ENCODE data around the gene CLCN1.

Gene CLCN1

DNA sequence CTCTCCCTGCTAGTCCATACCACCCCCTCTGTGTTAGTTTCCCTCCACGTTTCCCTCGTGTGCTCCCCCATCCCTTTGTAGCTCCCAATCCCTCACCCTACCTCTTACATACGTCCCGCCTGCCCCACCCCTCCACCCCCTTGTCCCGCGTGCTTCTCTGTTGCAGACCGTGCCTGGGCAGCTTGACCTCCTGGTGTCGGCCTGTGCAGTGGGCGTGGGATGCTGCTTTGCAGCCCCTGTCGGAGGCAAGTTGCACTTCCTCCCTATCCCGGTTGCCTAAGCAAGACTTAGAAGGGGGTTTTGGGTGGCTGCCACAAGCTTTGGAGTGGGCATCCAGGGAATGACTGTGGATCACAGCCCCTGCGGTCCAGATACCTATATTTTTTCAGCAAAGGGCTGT, 7.7 kb downstream of the CLCN1 start:
- no peak for DNase-seq (ENCODE audit: low read depth in 2 of 2)
- TF ChIP-seq, protein P1, sequence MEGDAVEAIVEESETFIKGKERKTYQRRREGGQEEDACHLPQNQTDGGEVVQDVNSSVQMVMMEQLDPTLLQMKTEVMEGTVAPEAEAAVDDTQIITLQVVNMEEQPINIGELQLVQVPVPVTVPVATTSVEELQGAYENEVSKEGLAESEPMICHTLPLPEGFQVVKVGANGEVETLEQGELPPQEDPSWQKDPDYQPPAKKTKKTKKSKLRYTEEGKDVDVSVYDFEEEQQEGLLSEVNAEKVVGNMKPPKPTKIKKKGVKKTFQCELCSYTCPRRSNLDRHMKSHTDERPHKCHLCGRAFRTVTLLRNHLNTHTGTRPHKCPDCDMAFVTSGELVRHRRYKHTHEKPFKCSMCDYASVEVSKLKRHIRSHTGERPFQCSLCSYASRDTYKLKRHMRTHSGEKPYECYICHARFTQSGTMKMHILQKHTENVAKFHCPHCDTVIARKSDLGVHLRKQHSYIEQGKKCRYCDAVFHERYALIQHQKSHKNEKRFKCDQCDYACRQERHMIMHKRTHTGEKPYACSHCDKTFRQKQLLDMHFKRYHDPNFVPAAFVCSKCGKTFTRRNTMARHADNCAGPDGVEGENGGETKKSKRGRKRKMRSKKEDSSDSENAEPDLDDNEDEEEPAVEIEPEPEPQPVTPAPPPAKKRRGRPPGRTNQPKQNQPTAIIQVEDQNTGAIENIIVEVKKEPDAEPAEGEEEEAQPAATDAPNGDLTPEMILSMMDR (IDR thresholded peaks at IDR 0.05; ENCODE audit: low read depth, low read length) = no peak

DNA sequence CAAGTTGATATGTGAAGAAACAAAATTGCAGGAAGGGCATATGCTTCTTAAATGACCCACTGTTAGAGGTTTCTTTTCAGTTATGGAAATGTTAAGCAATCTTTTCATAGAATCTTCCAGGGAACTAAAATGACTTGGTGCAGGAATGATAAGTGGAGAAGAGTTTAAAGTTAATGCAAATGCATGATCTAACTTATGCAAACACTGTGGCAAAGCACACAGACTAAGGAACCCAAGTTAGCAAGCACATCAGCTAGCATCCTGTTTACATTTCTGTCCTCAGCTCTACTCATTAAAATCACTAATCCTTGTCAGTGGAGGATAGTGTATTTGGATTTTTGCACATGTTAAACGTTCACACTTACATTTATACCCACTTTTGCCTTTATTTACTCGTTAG, 9.3 kb downstream of the CLCN1 start:
- no peak overlapping the region for H3K4me3 ChIP-seq (replicated peaks in 1 of 2; ENCODE audit: low read depth in 2 of 2, low read length in 2 of 2)
- no peak for DNase-seq (ENCODE audit: low read depth in 2 of 2)
- TF ChIP-seq, protein P1 (IDR thresholded peaks at IDR 0.05; ENCODE audit: low read depth, low read length) = no peak

More for the DNA sequence above, 7.7 kb downstream of the CLCN1 start:
- H3K4me3 ChIP-seq (replicated peaks in 1 of 2; ENCODE audit: low read depth in 2 of 2, low read length in 2 of 2) = no peak overlapping the region

DNA sequence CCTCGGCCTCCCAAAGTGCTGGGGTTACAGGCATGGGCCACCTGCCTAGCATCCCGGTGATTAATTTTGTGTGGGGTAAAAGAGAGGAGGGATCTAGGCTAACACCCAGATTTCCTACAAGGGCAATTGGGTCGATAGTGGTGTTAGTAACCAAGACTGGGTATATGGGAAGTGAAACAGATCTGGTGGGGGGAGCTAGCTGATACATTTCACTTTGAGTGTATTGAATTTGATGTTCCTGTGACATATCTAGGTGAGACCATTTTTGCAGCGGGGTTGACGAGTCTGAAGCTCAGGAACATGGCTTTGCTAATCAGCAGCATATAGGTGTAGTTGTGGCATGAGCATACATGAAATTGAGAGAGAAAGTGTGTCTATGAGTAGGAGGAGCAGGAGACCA, 12.0 kb downstream of the CLCN1 start:
- no peak for DNase-seq (ENCODE audit: low read depth in 2 of 2)
- TF ChIP-seq, protein P1 (IDR thresholded peaks at IDR 0.05; ENCODE audit: low read depth, low read length) = no peak
- no peak overlapping the region for H3K4me3 ChIP-seq (replicated peaks in 1 of 2; ENCODE audit: low read depth in 2 of 2, low read length in 2 of 2)

DNA sequence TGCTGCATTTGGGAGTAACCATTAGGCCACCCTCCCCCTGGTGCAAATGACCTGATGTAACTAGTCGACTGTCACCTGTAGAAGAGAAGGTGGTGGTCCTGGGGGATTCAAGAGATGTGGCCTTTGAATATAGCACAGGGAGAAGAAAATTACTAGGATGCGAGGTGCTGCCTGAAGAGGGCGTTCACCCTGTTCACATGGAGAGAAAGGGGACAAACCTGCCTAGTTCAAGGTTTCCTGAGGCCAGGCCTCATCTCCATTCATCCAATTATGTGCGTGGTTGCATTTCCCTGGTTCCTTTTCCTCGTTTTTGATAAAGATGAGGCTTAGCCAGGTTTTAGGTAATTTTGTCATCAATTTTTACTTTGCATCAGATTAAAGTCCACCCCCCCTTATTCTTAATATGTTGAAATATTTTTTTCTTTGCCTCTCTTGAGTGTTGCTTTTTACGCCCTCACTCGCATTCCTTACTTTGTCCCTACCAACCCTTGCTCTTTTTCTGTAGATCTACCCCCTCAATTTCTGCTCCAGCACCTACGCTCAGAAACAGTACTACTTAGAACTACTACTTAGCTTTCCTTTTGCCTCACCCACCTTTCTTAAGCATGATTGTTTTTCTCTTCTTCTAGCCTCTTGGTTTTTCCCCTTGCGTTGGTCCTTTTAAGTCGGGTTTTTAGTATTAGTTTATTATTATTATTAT, 13.7 kb downstream of the CLCN1 start:
- no peak for DNase-seq (ENCODE audit: low read depth in 2 of 2)
- TF ChIP-seq, protein P1 (IDR thresholded peaks at IDR 0.05; ENCODE audit: low read depth, low read length) = no peak
- H3K4me3 ChIP-seq (replicated peaks in 1 of 2; ENCODE audit: low read depth in 2 of 2, low read length in 2 of 2) = no peak overlapping the region

DNA sequence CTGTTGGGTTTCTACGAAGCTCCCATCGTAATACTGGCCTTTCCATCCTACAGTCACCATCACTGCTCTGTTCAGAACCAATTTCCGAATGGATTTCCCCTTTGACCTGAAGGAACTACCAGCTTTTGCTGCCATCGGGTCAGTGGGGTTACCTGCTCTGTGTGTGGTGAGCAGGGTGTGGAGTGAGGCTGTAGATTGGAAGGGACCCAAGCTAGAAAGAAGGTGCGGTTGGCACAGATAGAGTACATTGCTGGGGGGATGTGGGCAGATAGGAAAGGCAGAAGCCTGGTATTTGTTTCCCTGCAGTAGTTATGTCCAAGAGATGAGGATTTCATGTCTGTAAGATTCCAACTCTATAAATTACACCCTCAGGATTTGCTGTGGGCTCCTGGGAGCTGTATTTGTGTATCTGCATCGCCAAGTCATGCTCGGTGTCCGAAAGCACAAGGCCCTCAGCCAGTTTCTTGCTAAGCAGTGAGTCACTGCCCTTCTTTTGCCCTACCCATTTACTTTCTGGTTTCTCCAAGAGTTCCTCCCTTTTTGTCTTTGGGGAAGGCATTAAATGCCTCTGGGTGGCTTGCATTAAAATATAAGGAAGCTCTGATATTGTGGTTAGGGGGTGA, 15.4 kb downstream of the CLCN1 start:
- TF ChIP-seq, protein P1 (IDR thresholded peaks at IDR 0.05; ENCODE audit: low read depth, low read length) = no peak
- H3K4me3 ChIP-seq (replicated peaks in 1 of 2; ENCODE audit: low read depth in 2 of 2, low read length in 2 of 2) = no peak overlapping the region
- peak; percentile 86 to 94 for DNase-seq (ENCODE audit: low read depth in 2 of 2)

DNA sequence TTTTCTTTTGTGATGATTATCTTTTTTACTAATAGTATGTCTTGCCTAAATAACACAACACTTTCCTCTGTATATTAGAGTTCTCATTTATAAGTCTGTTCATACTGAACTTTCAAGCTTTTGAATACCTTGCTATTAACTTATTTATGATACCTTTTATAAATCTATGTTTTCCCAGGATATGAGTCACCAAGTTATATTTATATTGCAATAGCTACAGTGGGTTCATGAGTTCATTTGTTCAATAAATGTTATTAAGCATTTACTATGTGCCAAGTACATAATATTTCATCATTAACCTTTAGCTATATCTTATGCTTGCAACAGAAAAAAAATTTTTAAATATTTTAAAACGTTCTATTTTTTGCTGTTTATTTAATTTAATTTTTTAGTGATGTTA, 18.3 kb downstream of the CLCN1 start:
- TF ChIP-seq, protein P1 (IDR thresholded peaks at IDR 0.05; ENCODE audit: low read depth, low read length) = no peak
- no peak overlapping the region for H3K4me3 ChIP-seq (replicated peaks in 1 of 2; ENCODE audit: low read depth in 2 of 2, low read length in 2 of 2)
- DNase-seq (ENCODE audit: low read depth in 2 of 2) = peak in 1 of 2 donors; percentile 9
